GM23338 (cell line): ENCODE results near the gene TRAPPC12. TPM values are rescaled to one million over a fixed set of nuclear protein-coding genes. Genes with fewer than 3 reads are reported as not detected.
"Not testable (repeated sequence)": the region's sequence is repeated elsewhere in the genome, so short reads cannot be mapped to it uniquely, and the experiment has no call there.

Experiments used
- ATAC-seq: fragments of 200-7000 bp; cut with Tn5 transposase; 3 replicates; pipeline ENCODE4 v1.9.1; 2020
- DNase-seq: peaks from one replicate; pipeline ENCODE4 v3.0.0-alpha.2; 2015; ENCODE audit warnings: low spot score
- H2AFZ ChIP-seq: fragments of 200-600 bp; sonication (generic); 2 replicates; pipeline ENCODE4 v1.8.0; 2016; ENCODE audit warnings: antibody characterized with exemption, mild to moderate bottlenecking, moderate library complexity
- H3F3A ChIP-seq: fragments of 200-600 bp; sonication (generic); replicated peaks from 2 replicates; pipeline ENCODE4 v1.8.0; 2017; ENCODE audit warnings: antibody characterized with exemption, mixed run types, low read depth
- H3K27ac ChIP-seq: fragments of 200-600 bp; sonication (generic); 2 replicates; pipeline ENCODE4 v1.6.1; 2016; ENCODE audit warnings: low read depth
- H3K27me3 ChIP-seq: fragments of 200-600 bp; sonication (generic); 2 replicates; pipeline ENCODE4 v1.8.0; 2016; ENCODE audit warnings: mild to moderate bottlenecking, mixed run types, moderate library complexity; ENCODE audit not compliant: insufficient read depth
- H3K36me3 ChIP-seq: fragments of 200-600 bp; sonication (generic); 2 replicates; pipeline ENCODE4 v1.8.0; 2016; ENCODE audit warnings: mild to moderate bottlenecking; ENCODE audit not compliant: insufficient read depth
- H3K4me1 ChIP-seq: fragments of 200-600 bp; sonication (generic); 2 replicates; pipeline ENCODE4 v1.8.0; 2016; ENCODE audit warnings: mild to moderate bottlenecking, moderate library complexity; ENCODE audit not compliant: insufficient read depth
- H3K4me2 ChIP-seq: fragments of 200-600 bp; sonication (generic); 2 replicates; pipeline ENCODE4 v1.7.1; 2017; ENCODE audit warnings: mixed run types
- H3K4me3 ChIP-seq: fragments of 200-600 bp; sonication (generic); 2 replicates; pipeline ENCODE4 v1.6.1; 2016; ENCODE audit warnings: mixed run types
- H3K79me2 ChIP-seq: fragments of 200-600 bp; sonication (generic); replicated peaks from 2 replicates; pipeline ENCODE4 v1.8.0; 2017; ENCODE audit warnings: mild to moderate bottlenecking; ENCODE audit not compliant: insufficient read depth
- H3K9me2 ChIP-seq: fragments of 200-600 bp; sonication (generic); 2 replicates; pipeline ENCODE4 v1.8.0; 2017; ENCODE audit not compliant: insufficient read depth
- H4K20me1 ChIP-seq: fragments of 200-600 bp; sonication (generic); replicated peaks from 2 replicates; pipeline ENCODE4 v1.8.0; 2017; ENCODE audit warnings: mild to moderate bottlenecking; ENCODE audit not compliant: insufficient read depth
- H3K27ac Mint-ChIP-seq: 2 replicates; pipeline ENCODE4 v1.8.0; 2020; ENCODE audit warnings: inconsistent platforms, mild to moderate bottlenecking, moderate library complexity, mixed read lengths
- H3K27me3 Mint-ChIP-seq: 3 replicates; pipeline ENCODE4 v1.8.0; 2022; ENCODE audit warnings: low read depth, mild to moderate bottlenecking, moderate library complexity, mixed read lengths, inconsistent platforms; ENCODE audit not compliant: insufficient read depth, poor library complexity
- H3K36me3 Mint-ChIP-seq: 3 replicates; pipeline ENCODE4 v1.8.0; 2021; ENCODE audit warnings: low read depth, mild to moderate bottlenecking, inconsistent platforms, moderate library complexity, mixed read lengths
- H3K4me1 Mint-ChIP-seq: 3 replicates; pipeline ENCODE4 v1.8.0; 2020; ENCODE audit warnings: mild to moderate bottlenecking, inconsistent platforms, mixed read lengths
- H3K4me3 Mint-ChIP-seq: 3 replicates; pipeline ENCODE4 v1.8.0; 2021; ENCODE audit warnings: moderate library complexity, mild to moderate bottlenecking, inconsistent platforms, mixed read lengths
- H3K9me3 Mint-ChIP-seq: 3 replicates; pipeline ENCODE4 v1.8.0; 2020; ENCODE audit warnings: moderate library complexity, mild to moderate bottlenecking, inconsistent platforms, mixed read lengths
- CREB1 ChIP-seq: fragments of 250-450 bp; sonication (Bioruptor Pico); IDR thresholded peaks from 2 replicates; pipeline ENCODE4 v1.5.0; 2020; ENCODE audit warnings: low read depth, mild to moderate bottlenecking, moderate library complexity
- EZH2 ChIP-seq: fragments of 200-600 bp; sonication (generic); IDR thresholded peaks from one replicate; pipeline ENCODE4 v1.8.0; 2017; ENCODE audit warnings: antibody characterized with exemption, mild to moderate bottlenecking, low read depth; ENCODE audit not compliant: unreplicated experiment
- EZH2phosphoT487 ChIP-seq: fragments of 200-600 bp; sonication (generic); IDR thresholded peaks from one replicate; pipeline ENCODE4 v1.8.1; 2018; ENCODE audit warnings: antibody characterized with exemption; ENCODE audit not compliant: unreplicated experiment
- JUNB ChIP-seq: IDR thresholded peaks from one replicate; pipeline ENCODE4 v1.6.1; 2016; ENCODE audit warnings: antibody characterized with exemption; ENCODE audit not compliant: unreplicated experiment
- POLR2AphosphoS5 ChIP-seq: IDR thresholded peaks from 2 replicates; pipeline ENCODE4 v1.6.1; 2016; ENCODE audit warnings: antibody characterized with exemption, low read depth
- ZNF331 ChIP-seq: fragments of 250-450 bp; sonication (Bioruptor Pico); IDR thresholded peaks from 2 replicates; pipeline ENCODE4 v1.5.0; 2020; ENCODE audit warnings: low read depth, mild to moderate bottlenecking, moderate library complexity
- polyA plus RNA-seq: library from polyadenylated mRNA; unstranded; fragments of >200 nt; fragmentation: Nextera tagmentation; extraction: Ambion mirVana; gene quantifications from 2 replicates; pipeline ENCODE4 v1.2.1, GENCODE V29; 2016
- total RNA-seq: library from RNA; depleted of rRNA; stranded (reverse); fragments of >200 nt; shearing (Covaris generic); gene quantifications from 2 replicates; pipeline ENCODE4 v1.2.3, GENCODE V29; 2014
- TF ChIP-seq, protein P1 (sequence below), 2 experiments: fragments of 200-600 bp in 1 of 2; sonication (generic) in 1 of 2; conservative IDR thresholded peaks; 2 replicates each; pipeline versions ENCODE4 v1.5.1 to v1.6.1; 2016 to 2017; ENCODE audit warnings: antibody characterized with exemption in 2 of 2, low read depth in 2 of 2, mild to moderate bottlenecking in 2 of 2, moderate library complexity in 1 of 2

TRAPPC12 gene
- total and polyA plus RNA-seq, 2 experiments from 2014 or later = 48.9 to 57.7 TPM

- no peaks in the 10 kb centered on the region for H4K20me1 ChIP-seq
- TF ChIP-seq CREB1 (CRISPR knock-in tag) = no peak
- no peak for TF ChIP-seq POLR2AphosphoS5
- no peak for TF ChIP-seq EZH2phosphoT487
- no peak for TF ChIP-seq JUNB
- no peak for TF ChIP-seq EZH2
- no peak for TF ChIP-seq ZNF331 (CRISPR knock-in tag)
- ATAC-seq (no peak), DNase-seq (no peak)
- H3K27ac ChIP-seq = no peak overlapping the region
- H3K27me3 ChIP-seq = no peaks in the 10 kb centered on the region
- H3K4me1 ChIP-seq = no peaks in the 10 kb centered on the region
- no peaks in the 10 kb centered on the region for H3K79me2 ChIP-seq
- H3K36me3 Mint-ChIP-seq = peaks cover 22% of the 10 kb centered on the region
- no peak overlapping the region for H2AFZ ChIP-seq
- no peak overlapping the region for H3K4me3 ChIP-seq
- H3K4me2 ChIP-seq = no peak overlapping the region
- 0 out of 2 replicates have a peak, but pooled peaks cover 5% of the 10 kb centered on the region for H3K36me3 ChIP-seq
- H3K27ac Mint-ChIP-seq = no peak overlapping the region
- peaks cover 9% of the 10 kb centered on the region for H3K4me1 Mint-ChIP-seq
- no peaks in the 10 kb centered on the region; the same call in 2 of the 3 replicates for H3K9me3 Mint-ChIP-seq
- H3K4me3 Mint-ChIP-seq = no peak overlapping the region
- H3K9me2 ChIP-seq = no peaks in the 10 kb centered on the region
- H3F3A ChIP-seq = no peaks in the 10 kb centered on the region
- H3K27me3 Mint-ChIP-seq = peaks cover 5% of the 10 kb centered on the region
Observed at GRCh38 chr2:3453190-3453999, 73.9 kb downstream of the TRAPPC12 start.

- ATAC-seq, H3K4me1 Mint-ChIP-seq, H3K27ac Mint-ChIP-seq: not testable (repeated sequence)
Observed at GRCh38 chr2:3454005-3454404, 74.5 kb downstream of the TRAPPC12 start.

DNA sequence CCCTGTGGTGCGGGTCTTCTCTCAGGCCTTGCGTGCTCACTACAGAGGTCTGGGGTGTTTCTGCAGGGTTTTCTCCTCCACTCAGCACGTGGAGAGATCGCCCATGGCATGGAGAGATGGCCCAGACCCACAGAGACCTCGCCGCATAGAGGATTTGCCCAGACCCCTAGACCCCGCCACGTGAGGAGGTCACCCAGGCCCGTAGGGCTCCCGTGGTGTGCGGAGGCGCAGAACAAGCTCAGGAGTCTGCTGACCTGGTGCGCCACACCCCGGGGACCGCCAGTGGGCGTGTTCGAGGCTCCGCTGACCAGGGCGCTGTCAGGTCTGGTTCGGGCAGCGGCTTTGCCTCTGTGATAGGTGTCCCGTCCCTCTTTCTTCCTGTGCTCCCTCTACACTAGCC lies 75.3 kb downstream of the TRAPPC12 start:
- TF ChIP-seq CREB1 (CRISPR knock-in tag) = no peak
- TF ChIP-seq, protein P1, sequence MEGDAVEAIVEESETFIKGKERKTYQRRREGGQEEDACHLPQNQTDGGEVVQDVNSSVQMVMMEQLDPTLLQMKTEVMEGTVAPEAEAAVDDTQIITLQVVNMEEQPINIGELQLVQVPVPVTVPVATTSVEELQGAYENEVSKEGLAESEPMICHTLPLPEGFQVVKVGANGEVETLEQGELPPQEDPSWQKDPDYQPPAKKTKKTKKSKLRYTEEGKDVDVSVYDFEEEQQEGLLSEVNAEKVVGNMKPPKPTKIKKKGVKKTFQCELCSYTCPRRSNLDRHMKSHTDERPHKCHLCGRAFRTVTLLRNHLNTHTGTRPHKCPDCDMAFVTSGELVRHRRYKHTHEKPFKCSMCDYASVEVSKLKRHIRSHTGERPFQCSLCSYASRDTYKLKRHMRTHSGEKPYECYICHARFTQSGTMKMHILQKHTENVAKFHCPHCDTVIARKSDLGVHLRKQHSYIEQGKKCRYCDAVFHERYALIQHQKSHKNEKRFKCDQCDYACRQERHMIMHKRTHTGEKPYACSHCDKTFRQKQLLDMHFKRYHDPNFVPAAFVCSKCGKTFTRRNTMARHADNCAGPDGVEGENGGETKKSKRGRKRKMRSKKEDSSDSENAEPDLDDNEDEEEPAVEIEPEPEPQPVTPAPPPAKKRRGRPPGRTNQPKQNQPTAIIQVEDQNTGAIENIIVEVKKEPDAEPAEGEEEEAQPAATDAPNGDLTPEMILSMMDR (conservative IDR thresholded peaks at IDR 0.05; ENCODE audit: low read depth in 2 of 2) = peak in 1 of 2 experiments; percentile 26; a peak in 1 of 4 replicates
- Histone ChIP-seq H3K4me1 (no peaks in the 10 kb centered on the region), H3K36me3 (0 out of 2 replicates have a peak, but pooled peaks cover 5% of the 10 kb centered on the region), H4K20me1 (no peaks in the 10 kb centered on the region), H3K4me3 (no peak overlapping the region), H3K27ac (no peak overlapping the region), H3K4me2 (no peak overlapping the region), H3K79me2 (no peaks in the 10 kb centered on the region), H3F3A (no peaks in the 10 kb centered on the region), H3K9me2 (no peaks in the 10 kb centered on the region), H3K27me3 (no peaks in the 10 kb centered on the region), H2AFZ (no peak overlapping the region)
- Mint-ChIP-seq H3K36me3 (peaks cover 18% of the 10 kb centered on the region), H3K4me1 (peaks cover 8% of the 10 kb centered on the region), H3K9me3 (no peaks in the 10 kb centered on the region; the same call in 2 of the 3 replicates), H3K27ac (no peak overlapping the region), H3K27me3 (peaks cover 5% of the 10 kb centered on the region), H3K4me3 (no peak overlapping the region)
- ATAC-seq (peak; percentile 13; the same call in 1 of the 3 replicates), DNase-seq (no peak)

More at GRCh38 chr2:3454005-3454404, 74.5 kb downstream of the TRAPPC12 start:
- H3K36me3 ChIP-seq, H3K9me3 Mint-ChIP-seq, H2AFZ ChIP-seq, H3K4me1 ChIP-seq, H3K79me2 ChIP-seq, H3K27ac ChIP-seq, H3K27me3 ChIP-seq, H3K4me2 ChIP-seq, H3K4me3 ChIP-seq, DNase-seq, H3F3A ChIP-seq, H3K9me2 ChIP-seq, H3K4me3 Mint-ChIP-seq, H3K27me3 Mint-ChIP-seq, H4K20me1 ChIP-seq: not testable (repeated sequence)
- H3K36me3 Mint-ChIP-seq = peaks cover 22% of the 10 kb centered on the region
